Smooth muscle cell (in vitro differentiated cells): ENCODE results near the gene C3orf20. TPM values are rescaled to one million over a fixed set of nuclear protein-coding genes. Genes with fewer than 3 reads are reported as not detected.

Experiments
- DNase-seq: peaks from one replicate; lab custom pipeline; 2025; ENCODE audit not compliant: unreplicated experiment; lab: John Stamatoyannopoulos, UW
- H2AFZ ChIP-seq: fragments of 200-600 bp; sonication (generic); 2 replicates; pipeline ENCODE4 v1.6.0; 2016; ENCODE audit warnings: antibody characterized with exemption, low read depth, mild to moderate bottlenecking
- H3F3A ChIP-seq: fragments of 200-600 bp; sonication (generic); 2 replicates; pipeline ENCODE4 v1.6.0; 2017; ENCODE audit warnings: antibody characterized with exemption, low read depth
- H3K27ac ChIP-seq: fragments of 200-600 bp; sonication (generic); 2 replicates; pipeline ENCODE4 v1.5.1; 2016; ENCODE audit warnings: low read depth, mild to moderate bottlenecking
- H3K27me3 ChIP-seq: fragments of 200-600 bp; sonication (generic); 2 replicates; pipeline ENCODE4 v1.6.1; 2016; ENCODE audit warnings: low read depth, mild to moderate bottlenecking
- H3K36me3 ChIP-seq: fragments of 200-600 bp; sonication (generic); 2 replicates; pipeline ENCODE4 v1.5.1; 2016; ENCODE audit warnings: low read depth
- H3K4me1 ChIP-seq: fragments of 200-600 bp; sonication (generic); 2 replicates; pipeline ENCODE4 v1.5.1; 2016; ENCODE audit warnings: low read depth
- H3K4me2 ChIP-seq: fragments of 200-600 bp; sonication (generic); 2 replicates; pipeline ENCODE4 v1.6.0; 2016; ENCODE audit warnings: mild to moderate bottlenecking
- H3K4me3 ChIP-seq: fragments of 200-600 bp; sonication (generic); 2 replicates; pipeline ENCODE4 v1.5.1; 2016; ENCODE audit warnings: mild to moderate bottlenecking
- H3K79me2 ChIP-seq: fragments of 200-600 bp; sonication (generic); 2 replicates; pipeline ENCODE4 v1.6.0; 2016; ENCODE audit warnings: low read depth, mild to moderate bottlenecking
- H3K9ac ChIP-seq: fragments of 200-600 bp; sonication (generic); 2 replicates; pipeline ENCODE4 v1.6.0; 2016; ENCODE audit warnings: low read depth
- H3K9me3 ChIP-seq: fragments of 200-600 bp; sonication (generic); replicated peaks from 2 replicates; pipeline ENCODE4 v1.5.1; 2016; ENCODE audit warnings: low read depth
- H4K20me1 ChIP-seq: fragments of 200-600 bp; sonication (generic); 2 replicates; pipeline ENCODE4 v1.6.0; 2016; ENCODE audit warnings: low read depth
- WGBS: methylation state at CpG from one replicate; pipeline ENCODE4 v1.1.7; 2016; ENCODE audit warnings: low lambda C conversion rate; 5-methylcytosine and 5-hydroxymethylcytosine counted together
- polyA plus RNA-seq: library from polyadenylated mRNA; unstranded; fragments of >200 nt; fragmentation: Nextera tagmentation; extraction: Ambion mirVana; gene quantifications from 2 replicates; pipeline ENCODE4 v1.2.1, GENCODE V29; 2016
- total RNA-seq: library from RNA; depleted of rRNA; stranded (reverse); fragments of >200 nt; gene quantifications from 2 replicates; pipeline ENCODE4 v1.2.3, GENCODE V29; 2014
- TF ChIP-seq, protein P1 (sequence below): fragments of 200-600 bp; sonication (generic); IDR thresholded peaks from 2 replicates; pipeline ENCODE4 v1.5.1; 2017; ENCODE audit warnings: borderline replicate concordance, mild to moderate bottlenecking, antibody characterized with exemption; ENCODE audit not compliant: insufficient read depth, poor library complexity, severe bottlenecking

Gene C3orf20
- total and polyA plus RNA-seq, 2 experiments from 2014 or later = not detected

DNA sequence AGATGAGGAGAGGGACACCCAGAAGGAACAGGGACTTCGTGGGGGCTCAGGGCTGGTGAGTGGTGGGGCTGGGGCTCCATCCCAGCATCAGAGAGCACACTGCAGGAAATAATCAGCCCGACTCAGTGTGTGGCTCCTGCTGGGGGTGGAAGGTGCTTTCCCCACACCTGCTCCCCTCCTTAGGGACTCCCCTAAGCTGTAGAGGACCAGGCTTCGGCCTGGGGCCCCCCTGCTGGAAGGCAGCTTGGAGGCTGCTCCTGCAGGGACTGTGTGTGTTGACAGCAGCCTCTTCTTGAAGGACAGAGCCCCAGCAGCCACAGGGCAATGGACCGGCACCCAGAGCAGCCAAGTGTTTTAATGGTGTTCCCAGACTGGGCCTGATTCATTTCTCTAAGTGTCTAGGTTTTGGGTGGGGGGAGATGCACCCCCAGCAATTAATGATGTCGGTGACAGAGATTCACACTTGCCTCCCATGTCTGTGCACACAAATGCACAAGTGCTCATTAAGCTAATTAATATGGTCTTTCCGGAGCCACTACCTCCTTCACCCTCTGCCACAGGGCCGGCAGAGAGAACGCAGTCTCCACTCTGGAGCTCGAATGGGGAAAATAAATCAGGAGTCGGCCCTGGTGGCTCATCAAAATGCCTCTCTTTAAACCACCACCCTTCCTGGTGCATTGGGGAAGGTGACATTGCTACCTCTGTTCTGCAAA, 126.9 kb downstream of the C3orf20 start:
- no peaks in the 10 kb centered on the region for H3K36me3 ChIP-seq
- no peak overlapping the region for H3K4me2 ChIP-seq
- no peaks in the 10 kb centered on the region for H3F3A ChIP-seq
- no peak overlapping the region for H3K4me3 ChIP-seq
- no peaks in the 10 kb centered on the region for H3K79me2 ChIP-seq
- 86% methylated on average over 10 of the region's 10 CpGs for WGBS
- H3K9me3 ChIP-seq = no peaks in the 10 kb centered on the region
- no peaks in the 10 kb centered on the region for H4K20me1 ChIP-seq
- H3K9ac ChIP-seq = no peak overlapping the region
- no peak overlapping the region for H2AFZ ChIP-seq
- no peaks in the 10 kb centered on the region for H3K4me1 ChIP-seq
- no peaks in the 10 kb centered on the region for H3K27me3 ChIP-seq
- no peak overlapping the region for H3K27ac ChIP-seq
- no peak for DNase-seq
- TF ChIP-seq, protein P1, sequence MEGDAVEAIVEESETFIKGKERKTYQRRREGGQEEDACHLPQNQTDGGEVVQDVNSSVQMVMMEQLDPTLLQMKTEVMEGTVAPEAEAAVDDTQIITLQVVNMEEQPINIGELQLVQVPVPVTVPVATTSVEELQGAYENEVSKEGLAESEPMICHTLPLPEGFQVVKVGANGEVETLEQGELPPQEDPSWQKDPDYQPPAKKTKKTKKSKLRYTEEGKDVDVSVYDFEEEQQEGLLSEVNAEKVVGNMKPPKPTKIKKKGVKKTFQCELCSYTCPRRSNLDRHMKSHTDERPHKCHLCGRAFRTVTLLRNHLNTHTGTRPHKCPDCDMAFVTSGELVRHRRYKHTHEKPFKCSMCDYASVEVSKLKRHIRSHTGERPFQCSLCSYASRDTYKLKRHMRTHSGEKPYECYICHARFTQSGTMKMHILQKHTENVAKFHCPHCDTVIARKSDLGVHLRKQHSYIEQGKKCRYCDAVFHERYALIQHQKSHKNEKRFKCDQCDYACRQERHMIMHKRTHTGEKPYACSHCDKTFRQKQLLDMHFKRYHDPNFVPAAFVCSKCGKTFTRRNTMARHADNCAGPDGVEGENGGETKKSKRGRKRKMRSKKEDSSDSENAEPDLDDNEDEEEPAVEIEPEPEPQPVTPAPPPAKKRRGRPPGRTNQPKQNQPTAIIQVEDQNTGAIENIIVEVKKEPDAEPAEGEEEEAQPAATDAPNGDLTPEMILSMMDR = no peak

DNA sequence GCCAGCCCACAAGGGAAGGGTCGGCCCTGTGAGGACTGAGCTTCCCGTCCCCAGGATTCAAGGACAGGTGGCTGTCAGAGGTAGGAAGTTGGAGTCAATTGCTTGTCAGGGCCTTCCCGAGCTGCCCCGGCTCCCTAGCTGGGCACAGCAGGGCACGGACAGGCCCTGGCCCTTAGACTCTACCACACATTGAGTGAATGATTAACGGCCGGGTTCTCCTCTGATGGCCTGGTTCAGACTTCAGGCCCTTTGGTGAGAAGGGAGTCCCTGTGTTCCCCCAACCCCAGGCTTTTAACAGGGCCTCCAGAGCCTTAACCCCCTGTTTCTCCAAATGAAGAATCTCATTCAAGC, 127.4 kb downstream of the C3orf20 start:
- Histone ChIP-seq H3K4me3 (no peak overlapping the region), H4K20me1 (no peaks in the 10 kb centered on the region), H2AFZ (no peak overlapping the region), H3K9ac (no peak overlapping the region), H3K4me1 (no peaks in the 10 kb centered on the region), H3K9me3 (no peaks in the 10 kb centered on the region), H3K27ac (no peak overlapping the region), H3K4me2 (no peak overlapping the region), H3K36me3 (no peaks in the 10 kb centered on the region), H3F3A (no peaks in the 10 kb centered on the region), H3K79me2 (no peaks in the 10 kb centered on the region), H3K27me3 (no peaks in the 10 kb centered on the region)
- WGBS = 87% methylated on average over 7 of the region's 7 CpGs
- DNase-seq = no peak
- TF ChIP-seq, protein P1 = no peak

DNA sequence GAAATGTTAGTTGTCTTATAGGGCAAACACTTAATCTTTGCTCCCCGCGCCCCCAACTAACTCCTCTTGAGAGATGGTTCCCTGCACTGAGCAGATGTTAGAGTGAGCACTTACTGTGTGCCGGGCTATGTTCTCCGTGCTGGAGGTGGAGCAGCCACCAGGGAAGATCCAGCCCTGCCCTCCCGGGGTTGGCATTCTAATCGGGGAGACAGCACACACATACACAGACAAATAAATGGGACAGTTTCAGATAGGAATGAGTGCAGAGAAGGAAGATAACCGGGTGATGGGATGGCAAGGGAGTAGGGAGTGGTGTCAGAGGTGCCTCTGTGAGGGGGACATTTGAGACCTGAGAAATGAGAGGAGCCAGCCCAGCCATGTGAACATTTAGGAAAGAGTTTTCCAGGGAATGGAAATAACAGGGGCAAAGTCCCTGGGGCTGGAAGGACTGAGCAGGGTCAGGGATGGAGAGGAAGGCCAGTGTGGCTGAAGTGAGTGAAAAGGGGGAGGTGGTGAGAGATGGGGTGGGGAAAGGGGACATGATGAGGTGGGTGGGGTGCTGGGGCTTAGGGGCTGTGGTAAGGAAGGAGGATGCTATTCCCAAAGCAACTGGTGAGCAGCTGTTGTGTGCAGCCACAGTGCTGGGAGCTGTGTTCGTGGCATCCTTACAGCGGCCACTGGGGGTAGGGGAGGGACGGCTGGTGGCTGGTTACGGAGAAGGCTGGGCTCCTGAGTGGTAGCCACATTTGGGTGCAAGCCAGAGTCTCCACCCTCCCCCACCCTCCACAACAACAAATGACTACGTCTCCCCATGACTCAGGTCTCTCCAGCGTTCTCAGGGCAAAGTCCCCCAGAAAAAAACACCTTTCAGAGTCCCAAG, 128.4 kb downstream of the C3orf20 start:
- H3K79me2 ChIP-seq = no peaks in the 10 kb centered on the region
- no peak for DNase-seq
- no peak overlapping the region for H3K27ac ChIP-seq
- no peak overlapping the region for H2AFZ ChIP-seq
- H3F3A ChIP-seq = no peaks in the 10 kb centered on the region
- H3K4me2 ChIP-seq = no peak overlapping the region
- no peaks in the 10 kb centered on the region for H4K20me1 ChIP-seq
- no peaks in the 10 kb centered on the region for H3K9me3 ChIP-seq
- 78% methylated on average over 13 of the region's 13 CpGs for WGBS
- H3K36me3 ChIP-seq = no peaks in the 10 kb centered on the region
- no peaks in the 10 kb centered on the region for H3K4me1 ChIP-seq
- H3K9ac ChIP-seq = no peak overlapping the region
- no peak overlapping the region for H3K4me3 ChIP-seq
- TF ChIP-seq, protein P1 = no peak
- peaks cover 7% of the 10 kb centered on the region for H3K27me3 ChIP-seq
